Measurements from ENCODE around the gene ENO1.

The ENO1 gene

DNA sequence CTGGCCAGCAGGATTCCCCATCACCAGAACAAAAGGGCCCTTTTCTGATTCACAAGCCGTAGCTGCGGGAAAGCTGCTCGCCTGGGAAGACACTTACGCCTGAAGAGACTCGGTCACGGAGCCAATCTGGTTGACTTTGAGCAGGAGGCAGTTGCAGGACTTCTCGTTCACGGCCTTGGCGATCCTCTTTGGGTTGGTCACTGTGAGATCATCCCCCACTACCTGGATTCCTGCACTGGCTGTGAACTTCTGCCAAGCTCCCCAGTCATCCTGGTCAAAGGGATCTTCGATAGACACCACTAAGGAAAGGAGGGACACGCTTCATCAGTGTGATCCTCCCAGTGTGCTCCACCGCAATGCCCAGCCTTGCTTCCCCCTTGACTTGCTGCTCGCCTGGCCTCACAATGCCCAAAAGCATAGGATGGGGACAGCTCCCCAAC is 14.7 kb downstream of the ENO1 start:
- ATAC-seq (replicated peaks; ENCODE audit: extremely low read depth, poor library complexity, severe bottlenecking) (no peak), DNase-seq (ENCODE audit: low spot score in 2 of 2) (no peak)
- H3K9me3 Mint-ChIP-seq, result no peaks in the 10 kb centered on the region
- no peak overlapping the region for H3K4me3 Mint-ChIP-seq
- peaks cover 79% of the 10 kb centered on the region for H3K36me3 Mint-ChIP-seq (ENCODE audit: insufficient read depth)
- no peak overlapping the region for H3K27ac Mint-ChIP-seq (ENCODE audit: low read depth)
- H3K27me3 Mint-ChIP-seq, result no peaks in the 10 kb centered on the region
- peaks cover 18% of the 10 kb centered on the region for H3K4me1 Mint-ChIP-seq

DNA sequence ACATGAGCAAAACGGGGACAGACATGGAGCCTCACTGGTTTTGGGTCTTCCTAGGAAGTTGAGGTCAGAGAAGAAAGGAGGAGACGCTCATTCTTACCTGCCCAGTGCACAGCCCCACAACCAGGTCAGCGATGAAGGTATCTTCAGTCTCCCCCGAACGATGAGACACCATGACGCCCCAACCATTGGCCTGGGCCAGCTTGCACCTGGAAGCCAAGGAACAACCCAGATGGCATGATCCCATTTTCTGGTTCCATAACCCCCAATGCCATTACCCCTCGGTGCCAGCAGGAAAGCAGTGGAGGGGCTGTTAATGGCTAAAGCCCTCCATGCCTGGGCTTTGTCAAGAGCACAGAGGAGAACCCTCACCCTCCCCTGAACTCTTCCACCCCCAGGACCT is 15.3 kb downstream of the ENO1 start:
- Mint-ChIP-seq H3K27ac (ENCODE audit: low read depth) (no peak overlapping the region), H3K36me3 (ENCODE audit: insufficient read depth) (peaks cover 78% of the 10 kb centered on the region), H3K4me3 (no peak overlapping the region), H3K27me3 (no peaks in the 10 kb centered on the region), H3K9me3 (no peaks in the 10 kb centered on the region), H3K4me1 (peaks cover 23% of the 10 kb centered on the region)
- ATAC-seq (replicated peaks; ENCODE audit: extremely low read depth, poor library complexity, severe bottlenecking), result no peak
- no peak for DNase-seq (ENCODE audit: low spot score in 2 of 2)

DNA sequence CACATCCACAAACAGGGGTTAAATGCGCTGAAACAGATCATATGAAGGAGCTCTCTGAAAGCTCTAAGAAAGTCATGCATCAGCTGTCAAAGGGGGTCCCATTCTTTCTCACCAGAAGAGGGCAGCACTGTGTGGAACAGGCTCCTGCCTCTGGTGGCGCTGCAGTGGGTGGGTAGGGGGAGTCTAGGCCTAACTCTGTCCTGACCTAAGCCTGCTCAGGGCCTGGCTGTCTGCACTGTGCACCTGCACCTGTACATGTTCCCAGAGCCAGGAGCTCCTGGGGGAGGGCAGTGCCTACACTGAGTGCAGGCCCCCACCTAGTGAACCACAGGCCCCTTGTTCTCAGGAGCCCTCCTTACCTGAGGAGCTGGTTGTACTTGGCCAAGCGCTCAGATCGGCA is 16.0 kb downstream of the ENO1 start:
- Mint-ChIP-seq H3K27me3 (no peaks in the 10 kb centered on the region), H3K4me3 (no peak overlapping the region), H3K27ac (ENCODE audit: low read depth) (no peak overlapping the region), H3K9me3 (no peaks in the 10 kb centered on the region), H3K4me1 (peaks cover 20% of the 10 kb centered on the region), H3K36me3 (ENCODE audit: insufficient read depth) (peaks cover 76% of the 10 kb centered on the region)
- DNase-seq (ENCODE audit: low spot score in 2 of 2) (no peak), ATAC-seq (replicated peaks; ENCODE audit: extremely low read depth, poor library complexity, severe bottlenecking) (peak; percentile 36)

- Mint-ChIP-seq H3K27ac (ENCODE audit: low read depth) (no peak overlapping the region), H3K27me3 (no peaks in the 10 kb centered on the region), H3K4me3 (no peak overlapping the region), H3K36me3 (ENCODE audit: insufficient read depth) (peaks cover 71% of the 10 kb centered on the region), H3K9me3 (no peaks in the 10 kb centered on the region), H3K4me1 (peaks cover 20% of the 10 kb centered on the region)
- ATAC-seq (replicated peaks; ENCODE audit: extremely low read depth, poor library complexity, severe bottlenecking) (no peak), DNase-seq (ENCODE audit: low spot score in 2 of 2) (no peak)
Measured at GRCh38 chr1:8860738-8861516, 17.6 kb downstream of the ENO1 start.

GRCh38 chr1:8858888-8859706 is 19.4 kb downstream of the ENO1 start:
- Mint-ChIP-seq H3K27ac (ENCODE audit: low read depth) (no peak overlapping the region), H3K27me3 (no peaks in the 10 kb centered on the region), H3K4me1 (peaks cover 20% of the 10 kb centered on the region), H3K9me3 (no peaks in the 10 kb centered on the region), H3K4me3 (no peak overlapping the region), H3K36me3 (ENCODE audit: insufficient read depth) (peaks cover 58% of the 10 kb centered on the region)
- DNase-seq (ENCODE audit: low spot score in 2 of 2) (peak in 1 of 2 donors; percentile 34), ATAC-seq (replicated peaks; ENCODE audit: extremely low read depth, poor library complexity, severe bottlenecking) (peak; percentile 58)

GRCh38 chr1:8858112-8858668 is 20.3 kb downstream of the ENO1 start:
- DNase-seq (ENCODE audit: low spot score in 2 of 2), result no peak
- Mint-ChIP-seq H3K36me3 (ENCODE audit: insufficient read depth) (peaks cover 50% of the 10 kb centered on the region), H3K9me3 (no peaks in the 10 kb centered on the region), H3K4me1 (peaks cover 20% of the 10 kb centered on the region), H3K4me3 (no peak overlapping the region), H3K27me3 (no peaks in the 10 kb centered on the region), H3K27ac (ENCODE audit: low read depth) (no peak overlapping the region)
- no peak for ATAC-seq (replicated peaks; ENCODE audit: extremely low read depth, poor library complexity, severe bottlenecking)

DNA sequence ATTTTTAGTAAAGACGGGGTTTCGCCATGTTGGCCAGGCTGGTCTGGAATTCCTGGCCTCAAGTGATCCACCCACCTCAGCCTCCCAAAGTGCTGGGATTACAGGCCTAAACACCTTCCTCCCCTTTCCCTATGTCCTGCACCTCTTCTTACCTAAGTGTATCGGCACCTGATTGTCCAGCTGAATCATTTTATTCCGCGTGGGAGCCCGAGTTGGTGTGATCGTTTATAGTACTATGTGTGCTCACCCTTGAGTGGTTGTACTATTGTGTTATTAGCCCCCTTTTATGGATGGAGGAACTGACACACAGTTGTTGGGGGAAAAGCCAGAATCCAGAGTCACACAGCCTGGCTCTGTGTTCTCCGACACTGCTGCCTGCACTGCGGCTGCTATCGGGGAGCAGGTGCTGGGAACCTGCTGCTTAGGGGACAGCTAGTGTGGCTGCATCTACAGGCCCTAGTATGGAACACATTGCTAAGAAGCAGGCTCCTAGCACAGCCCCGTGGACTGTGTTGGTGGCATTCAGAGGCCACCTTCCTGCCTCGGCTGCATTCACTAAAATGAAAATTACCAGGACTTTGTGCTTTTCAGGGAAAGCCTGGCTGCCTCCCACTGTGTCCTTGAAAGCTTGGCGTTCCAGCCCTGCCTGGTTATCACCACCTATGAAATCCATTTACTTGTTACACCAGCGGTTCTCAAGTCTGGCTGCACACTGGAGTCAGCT is 21.6 kb downstream of the ENO1 start:
- H3K4me1 Mint-ChIP-seq, result peaks cover 20% of the 10 kb centered on the region

DNA sequence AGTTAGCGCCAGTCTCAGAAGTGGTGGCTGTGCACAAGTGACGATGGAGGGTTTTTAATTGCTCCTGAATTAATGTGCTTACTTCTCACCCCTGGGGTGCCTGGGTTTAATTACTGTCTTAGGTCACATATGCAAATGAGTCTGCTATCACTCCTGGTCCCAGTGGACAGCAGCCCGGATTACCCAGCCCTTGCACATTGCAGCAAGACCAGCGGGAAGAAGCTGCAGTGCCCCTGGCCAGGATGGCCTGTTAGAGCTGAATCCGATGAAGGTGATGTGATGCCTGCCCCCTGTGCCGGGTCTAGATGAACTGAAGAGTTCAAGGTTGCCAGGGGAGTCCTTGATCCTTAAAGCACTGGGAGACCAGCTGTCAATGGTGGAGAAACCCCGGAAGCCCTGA is 24.2 kb downstream of the ENO1 start:
- DNase-seq (ENCODE audit: low spot score in 2 of 2), result no peak
- Mint-ChIP-seq H3K36me3 (ENCODE audit: insufficient read depth) (peaks cover 14% of the 10 kb centered on the region), H3K4me1 (peaks cover 10% of the 10 kb centered on the region), H3K4me3 (no peak overlapping the region), H3K9me3 (no peaks in the 10 kb centered on the region), H3K27ac (ENCODE audit: low read depth) (no peak overlapping the region), H3K27me3 (no peaks in the 10 kb centered on the region)
- no peak for ATAC-seq (replicated peaks; ENCODE audit: extremely low read depth, poor library complexity, severe bottlenecking)

More for the DNA sequence above, 21.6 kb downstream of the ENO1 start:
- peaks cover 38% of the 10 kb centered on the region for H3K36me3 Mint-ChIP-seq (ENCODE audit: insufficient read depth)
- ATAC-seq (replicated peaks; ENCODE audit: extremely low read depth, poor library complexity, severe bottlenecking), result no peak
- H3K9me3 Mint-ChIP-seq, result no peaks in the 10 kb centered on the region
- DNase-seq (ENCODE audit: low spot score in 2 of 2), result no peak
- H3K27ac Mint-ChIP-seq (ENCODE audit: low read depth), result no peak overlapping the region
- no peak overlapping the region for H3K4me3 Mint-ChIP-seq
- H3K27me3 Mint-ChIP-seq, result no peaks in the 10 kb centered on the region

- DNase-seq (ENCODE audit: low spot score in 2 of 2) (no peak), ATAC-seq (replicated peaks; ENCODE audit: extremely low read depth, poor library complexity, severe bottlenecking) (no peak)
- Mint-ChIP-seq H3K9me3 (no peaks in the 10 kb centered on the region), H3K27me3 (no peaks in the 10 kb centered on the region), H3K27ac (ENCODE audit: low read depth) (no peak overlapping the region), H3K4me3 (no peak overlapping the region), H3K36me3 (ENCODE audit: insufficient read depth) (peaks cover 1% of the 10 kb centered on the region), H3K4me1 (no peaks in the 10 kb centered on the region)
Measured at GRCh38 chr1:8851060-8851459, 27.4 kb downstream of the ENO1 start.

DNA sequence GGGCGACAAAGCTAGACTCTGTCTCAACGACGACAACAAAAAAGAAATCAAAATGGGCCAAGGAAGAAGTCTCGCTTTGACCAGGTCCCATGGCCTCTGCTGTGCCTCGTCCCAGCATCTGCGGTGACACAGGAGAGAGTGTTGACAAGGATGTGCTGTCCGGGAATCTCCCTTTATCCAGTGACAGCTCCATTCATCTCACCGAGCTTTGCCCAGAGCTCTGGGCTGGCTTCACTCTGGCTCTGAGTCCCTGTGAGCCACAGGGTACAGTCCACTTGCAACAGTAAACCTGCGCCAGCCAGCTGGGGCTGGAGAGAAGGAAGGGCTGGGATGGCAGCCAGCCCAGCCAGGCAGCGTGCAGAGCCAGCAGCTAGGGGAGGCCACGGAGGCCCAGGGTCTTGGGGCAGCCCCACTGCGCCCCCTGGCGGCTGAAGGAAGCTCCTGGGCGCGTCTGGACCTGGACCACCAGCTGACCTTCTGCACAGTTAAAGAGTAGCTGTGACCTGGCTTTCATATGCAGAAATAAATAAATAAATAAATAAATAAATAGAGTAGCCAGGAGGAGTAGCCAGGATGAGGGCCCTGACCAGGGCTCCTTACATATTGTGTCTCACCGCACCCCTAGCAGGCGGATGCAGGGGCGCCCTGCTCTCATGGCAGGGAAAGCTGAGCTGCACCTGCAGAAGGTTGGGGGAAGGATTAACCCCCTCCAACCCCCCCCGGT is 29.7 kb downstream of the ENO1 start:
- H3K27me3 Mint-ChIP-seq, result peaks cover 6% of the 10 kb centered on the region
- peaks cover 3% of the 10 kb centered on the region for H3K36me3 Mint-ChIP-seq (ENCODE audit: insufficient read depth)
- H3K4me1 Mint-ChIP-seq, result no peaks in the 10 kb centered on the region
- H3K4me3 Mint-ChIP-seq, result no peak overlapping the region
- ATAC-seq (replicated peaks; ENCODE audit: extremely low read depth, poor library complexity, severe bottlenecking) (peak; percentile 86), DNase-seq (ENCODE audit: low spot score in 2 of 2) (peak; percentile 56 to 69)
- H3K27ac Mint-ChIP-seq (ENCODE audit: low read depth), result no peak overlapping the region
- no peaks in the 10 kb centered on the region for H3K9me3 Mint-ChIP-seq

GRCh38 chr1:8847990-8848389 is 30.5 kb downstream of the ENO1 start:
- no peaks in the 10 kb centered on the region for H3K4me1 Mint-ChIP-seq

DNA sequence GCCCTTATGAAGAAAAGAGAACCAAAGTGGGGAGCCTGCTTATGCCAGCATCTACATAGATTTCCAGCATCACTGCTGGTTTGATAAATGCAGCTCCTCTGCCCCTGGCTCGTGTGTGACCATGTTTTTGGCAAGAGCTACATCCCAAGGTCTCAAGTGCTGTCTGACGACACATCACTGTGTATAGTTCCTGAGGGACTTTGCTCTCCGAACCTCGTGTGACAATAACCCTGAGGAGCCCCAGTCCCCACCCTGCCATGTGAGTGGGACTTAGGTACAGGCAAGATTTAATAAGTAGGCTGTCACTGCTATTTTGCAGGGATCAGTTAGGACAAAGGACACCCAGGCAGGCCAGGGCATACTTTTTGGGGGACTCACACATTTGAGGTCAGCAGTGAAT is 32.2 kb downstream of the ENO1 start:
- ATAC-seq (replicated peaks; ENCODE audit: extremely low read depth, poor library complexity, severe bottlenecking) (no peak), DNase-seq (ENCODE audit: low spot score in 2 of 2) (no peak)
- H3K9me3 Mint-ChIP-seq, result no peaks in the 10 kb centered on the region
- peaks cover 21% of the 10 kb centered on the region for H3K27me3 Mint-ChIP-seq
- H3K4me1 Mint-ChIP-seq, result no peaks in the 10 kb centered on the region
- no peak overlapping the region for H3K4me3 Mint-ChIP-seq
- no peak overlapping the region for H3K27ac Mint-ChIP-seq (ENCODE audit: low read depth)
- peaks cover 2% of the 10 kb centered on the region for H3K36me3 Mint-ChIP-seq (ENCODE audit: insufficient read depth)

More at GRCh38 chr1:8847990-8848389, 30.5 kb downstream of the ENO1 start:
- H3K27ac Mint-ChIP-seq (ENCODE audit: low read depth), result no peak overlapping the region
- peaks cover 3% of the 10 kb centered on the region for H3K36me3 Mint-ChIP-seq (ENCODE audit: insufficient read depth)
- H3K27me3 Mint-ChIP-seq, result peaks cover 15% of the 10 kb centered on the region
- H3K9me3 Mint-ChIP-seq, result no peaks in the 10 kb centered on the region
- no peak overlapping the region for H3K4me3 Mint-ChIP-seq
- no peak for DNase-seq (ENCODE audit: low spot score in 2 of 2)
- no peak for ATAC-seq (replicated peaks; ENCODE audit: extremely low read depth, poor library complexity, severe bottlenecking)

All from central memory CD8-positive, alpha-beta T cell (primary cell).